HepG2 (cell line): Measurements from ENCODE around the gene PHLPP2. TPM values are rescaled to one million over a fixed set of nuclear protein-coding genes. Genes with fewer than 3 reads are reported as not detected.

Experiments
- DR1 ChIP-seq: sonication (generic); formaldehyde crosslinking; IDR thresholded peaks from 2 replicates; pipeline ENCODE4 v1.8.0; 2021; ENCODE audit warnings: mild to moderate bottlenecking, missing genetic modification reagents, inconsistent platforms
- IRF2 ChIP-seq: IDR thresholded peaks from 2 replicates; pipeline ENCODE4 v1.6.1; 2018; ENCODE audit warnings: missing genetic modification reagents, missing compliant biosample characterization
- ISL2 ChIP-seq: sonication (generic); formaldehyde crosslinking; IDR thresholded peaks from 2 replicates; pipeline ENCODE4 v1.5.0; 2020; ENCODE audit warnings: missing genetic modification reagents
- KLF12 ChIP-seq: sonication (generic); formaldehyde crosslinking; IDR thresholded peaks from 2 replicates; pipeline ENCODE4 v1.4.0; 2020; ENCODE audit warnings: missing genetic modification reagents, borderline replicate concordance
- MEF2D ChIP-seq: sonication (generic); formaldehyde crosslinking; IDR thresholded peaks from 2 replicates; pipeline ENCODE4 v1.5.1; 2020; ENCODE audit warnings: mild to moderate bottlenecking, missing genetic modification reagents
- MXD4 ChIP-seq: IDR thresholded peaks from 2 replicates; pipeline ENCODE4 v1.6.1; 2016; ENCODE audit warnings: mild to moderate bottlenecking, missing biosample characterization, missing genetic modification reagents
- NFIC ChIP-seq: IDR thresholded peaks from 2 replicates; pipeline ENCODE4 v1.6.1; 2012; ENCODE audit warnings: mild to moderate bottlenecking, low read length, inconsistent platforms
- NFKB2 ChIP-seq: sonication (generic); formaldehyde crosslinking; IDR thresholded peaks from 2 replicates; pipeline ENCODE4 v1.4.0; 2020; ENCODE audit warnings: missing genetic modification reagents, borderline replicate concordance
- RXRB ChIP-seq: IDR thresholded peaks from 2 replicates; pipeline ENCODE4 v1.6.1; 2016; ENCODE audit warnings: borderline replicate concordance, missing genetic modification reagents, missing compliant biosample characterization
- SOX13 ChIP-seq, 3 experiments: fragments of 450-650 bp in 1 of 3; sonication (generic) in 1 of 3; formaldehyde crosslinking in 1 of 3; IDR thresholded peaks in 2 of 3; conservative IDR thresholded peaks in 1 of 3; 2 replicates each; pipeline versions ENCODE4 v1.5.0 to v1.6.1; 2016 to 2020; ENCODE audit warnings: antibody characterized with exemption in 1 of 3, mild to moderate bottlenecking in 1 of 3, missing compliant biosample characterization in 1 of 3, missing genetic modification reagents in 1 of 3, moderate library complexity in 1 of 3
- SP4 ChIP-seq: sonication (generic); formaldehyde crosslinking; IDR thresholded peaks from 2 replicates; pipeline ENCODE4 v1.8.1; 2023; ENCODE audit warnings: mild to moderate bottlenecking, missing genetic modification reagents
- TP53 ChIP-seq: sonication (generic); formaldehyde crosslinking; conservative IDR thresholded peaks from 2 replicates; pipeline ENCODE4 v1.4.0; 2020; ENCODE audit warnings: missing genetic modification reagents
- YY1 ChIP-seq: IDR thresholded peaks from 2 replicates; pipeline ENCODE4 v1.6.1; 2011; ENCODE audit warnings: low read length, low read depth, moderate library complexity, mild to moderate bottlenecking; ENCODE audit not compliant: insufficient read depth, insufficient replicate concordance
- ZKSCAN8 ChIP-seq: IDR thresholded peaks from 2 replicates; pipeline ENCODE4 v1.6.1; 2016; ENCODE audit warnings: borderline replicate concordance, missing genetic modification reagents, missing compliant biosample characterization
- ZNF317 ChIP-seq: sonication (generic); formaldehyde crosslinking; IDR thresholded peaks from 2 replicates; pipeline ENCODE4 v1.5.0; 2020; ENCODE audit warnings: mild to moderate bottlenecking, missing genetic modification reagents
- ZNF350 ChIP-seq: sonication (generic); formaldehyde crosslinking; IDR thresholded peaks from 2 replicates; pipeline ENCODE4 v1.4.0; 2020; ENCODE audit warnings: mild to moderate bottlenecking, low read depth, missing genetic modification reagents, borderline replicate concordance
- ZNF713 ChIP-seq: sonication (generic); formaldehyde crosslinking; IDR thresholded peaks from 2 replicates; pipeline ENCODE4 v1.4.0; 2020; ENCODE audit warnings: mild to moderate bottlenecking, missing genetic modification reagents
- ZNF747 ChIP-seq: sonication (generic); formaldehyde crosslinking; IDR thresholded peaks from 2 replicates; pipeline ENCODE4 v1.8.1; 2023; ENCODE audit warnings: missing genetic modification reagents, mild to moderate bottlenecking, borderline replicate concordance
- ZNF841 ChIP-seq: sonication (generic); formaldehyde crosslinking; IDR thresholded peaks from 2 replicates; pipeline ENCODE4 v1.8.1; 2023; ENCODE audit warnings: missing genetic modification reagents, borderline replicate concordance
- polyA plus RNA-seq, 8 experiments: library from polyadenylated mRNA; depleted of rRNA in 3 of 8; stranded (reverse) in 7 of 8; unstranded in 1 of 8; fragments of >200 nt; fragmentation: Illumina TruSeq in 4 of 8; extraction: Trizol in 4 of 8; gene quantifications; 2 replicates each; pipeline versions ENCODE4 v1.2.1 to v1.2.3, GENCODE V29; 2011 to 2016; ENCODE audit warnings: low read depth in 4 of 8, missing spikeins in 1 of 8, mixed read lengths in 1 of 8; ENCODE audit not compliant: insufficient read depth in 1 of 8
- total RNA-seq, 5 experiments: library from RNA; depleted of rRNA; stranded (reverse); fragments of >200 nt; fragmentation: Illumina TruSeq; extraction: Trizol; gene quantifications; 2 replicates each; pipeline ENCODE4 v1.2.3, GENCODE V29; 2016; ENCODE audit warnings: low read depth in 1 of 5
- TF ChIP-seq, protein P1 (sequence below): sonication (generic); formaldehyde crosslinking; IDR thresholded peaks from 2 replicates; pipeline ENCODE4 v1.4.0; 2020; ENCODE audit warnings: missing genetic modification reagents
- TF ChIP-seq, protein P2 (sequence below): sonication (generic); formaldehyde crosslinking; IDR thresholded peaks from 2 replicates; pipeline ENCODE4 v1.4.0; 2020; ENCODE audit warnings: missing genetic modification reagents, borderline replicate concordance
- TF ChIP-seq, protein P3 (sequence below): sonication (generic); formaldehyde crosslinking; IDR thresholded peaks from 2 replicates; pipeline ENCODE4 v1.4.0; 2020; ENCODE audit warnings: missing genetic modification reagents
- TF ChIP-seq, protein P4 (sequence below): sonication (generic); formaldehyde crosslinking; IDR thresholded peaks from 2 replicates; pipeline ENCODE4 v1.5.0; 2020; ENCODE audit warnings: missing genetic modification reagents

The PHLPP2 gene
- total and polyA plus RNA-seq, 2 of the 13 experiments (the other 11 are each of a cell fraction or from before 2014, with no cell fraction given), result 8.9 TPM

- peak; percentile 54; the same call in 1 of the 2 replicates for TF ChIP-seq ISL2 (CRISPR knock-in tag)
- TF ChIP-seq RXRB (CRISPR knock-in tag), result peak; percentile 56; the same call in 1 of the 2 replicates
- TF ChIP-seq ZNF713 (CRISPR knock-in tag), result no peak
- TF ChIP-seq SOX13 (IDR thresholded peaks at IDR 0.05), result no peak
- peak in 1 of 2 experiments; percentile 43; a peak in 2 of 4 replicates for TF ChIP-seq SOX13 (CRISPR knock-in tag; conservative IDR thresholded peaks at IDR 0.05 in 1 of 2, IDR thresholded peaks at IDR 0.05 in 1 of 2)
- TF ChIP-seq DR1 (CRISPR knock-in tag), result no peak
- TF ChIP-seq, protein P1, sequence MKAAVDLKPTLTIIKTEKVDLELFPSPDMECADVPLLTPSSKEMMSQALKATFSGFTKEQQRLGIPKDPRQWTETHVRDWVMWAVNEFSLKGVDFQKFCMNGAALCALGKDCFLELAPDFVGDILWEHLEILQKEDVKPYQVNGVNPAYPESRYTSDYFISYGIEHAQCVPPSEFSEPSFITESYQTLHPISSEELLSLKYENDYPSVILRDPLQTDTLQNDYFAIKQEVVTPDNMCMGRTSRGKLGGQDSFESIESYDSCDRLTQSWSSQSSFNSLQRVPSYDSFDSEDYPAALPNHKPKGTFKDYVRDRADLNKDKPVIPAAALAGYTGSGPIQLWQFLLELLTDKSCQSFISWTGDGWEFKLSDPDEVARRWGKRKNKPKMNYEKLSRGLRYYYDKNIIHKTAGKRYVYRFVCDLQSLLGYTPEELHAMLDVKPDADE (CRISPR knock-in tag), result 0 out of 2 replicates have a peak, but pooled peaks have one; percentile 48
- TF ChIP-seq KLF12, result peak; percentile 53
- TF ChIP-seq TP53 (CRISPR knock-in tag), result 0 out of 2 replicates have a peak, but pooled peaks have one; percentile 31
- 0 out of 2 replicates have a peak, but pooled peaks have one; percentile 37 for TF ChIP-seq MEF2D (CRISPR knock-in tag)
- TF ChIP-seq, protein P2, sequence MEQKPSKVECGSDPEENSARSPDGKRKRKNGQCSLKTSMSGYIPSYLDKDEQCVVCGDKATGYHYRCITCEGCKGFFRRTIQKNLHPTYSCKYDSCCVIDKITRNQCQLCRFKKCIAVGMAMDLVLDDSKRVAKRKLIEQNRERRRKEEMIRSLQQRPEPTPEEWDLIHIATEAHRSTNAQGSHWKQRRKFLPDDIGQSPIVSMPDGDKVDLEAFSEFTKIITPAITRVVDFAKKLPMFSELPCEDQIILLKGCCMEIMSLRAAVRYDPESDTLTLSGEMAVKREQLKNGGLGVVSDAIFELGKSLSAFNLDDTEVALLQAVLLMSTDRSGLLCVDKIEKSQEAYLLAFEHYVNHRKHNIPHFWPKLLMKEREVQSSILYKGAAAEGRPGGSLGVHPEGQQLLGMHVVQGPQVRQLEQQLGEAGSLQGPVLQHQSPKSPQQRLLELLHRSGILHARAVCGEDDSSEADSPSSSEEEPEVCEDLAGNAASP (CRISPR knock-in tag), result 0 out of 2 replicates have a peak, but pooled peaks have one; percentile 18
- peak; percentile 83 for TF ChIP-seq ZNF350
- TF ChIP-seq SP4, result 0 out of 2 replicates have a peak, but pooled peaks have one; percentile 19
- TF ChIP-seq NFIC, result no peak
- peak; percentile 64; the same call in 1 of the 2 replicates for TF ChIP-seq IRF2
- TF ChIP-seq MXD4 (CRISPR knock-in tag), result peak; percentile 40; the same call in 1 of the 2 replicates
- TF ChIP-seq, protein P3, sequence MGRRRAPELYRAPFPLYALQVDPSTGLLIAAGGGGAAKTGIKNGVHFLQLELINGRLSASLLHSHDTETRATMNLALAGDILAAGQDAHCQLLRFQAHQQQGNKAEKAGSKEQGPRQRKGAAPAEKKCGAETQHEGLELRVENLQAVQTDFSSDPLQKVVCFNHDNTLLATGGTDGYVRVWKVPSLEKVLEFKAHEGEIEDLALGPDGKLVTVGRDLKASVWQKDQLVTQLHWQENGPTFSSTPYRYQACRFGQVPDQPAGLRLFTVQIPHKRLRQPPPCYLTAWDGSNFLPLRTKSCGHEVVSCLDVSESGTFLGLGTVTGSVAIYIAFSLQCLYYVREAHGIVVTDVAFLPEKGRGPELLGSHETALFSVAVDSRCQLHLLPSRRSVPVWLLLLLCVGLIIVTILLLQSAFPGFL (CRISPR knock-in tag), result no peak
- peak; percentile 94; the same call in 1 of the 2 replicates for TF ChIP-seq NFKB2
- no peak for TF ChIP-seq ZNF747
- no peak for TF ChIP-seq ZNF841 (CRISPR knock-in tag)
- TF ChIP-seq, protein P4, sequence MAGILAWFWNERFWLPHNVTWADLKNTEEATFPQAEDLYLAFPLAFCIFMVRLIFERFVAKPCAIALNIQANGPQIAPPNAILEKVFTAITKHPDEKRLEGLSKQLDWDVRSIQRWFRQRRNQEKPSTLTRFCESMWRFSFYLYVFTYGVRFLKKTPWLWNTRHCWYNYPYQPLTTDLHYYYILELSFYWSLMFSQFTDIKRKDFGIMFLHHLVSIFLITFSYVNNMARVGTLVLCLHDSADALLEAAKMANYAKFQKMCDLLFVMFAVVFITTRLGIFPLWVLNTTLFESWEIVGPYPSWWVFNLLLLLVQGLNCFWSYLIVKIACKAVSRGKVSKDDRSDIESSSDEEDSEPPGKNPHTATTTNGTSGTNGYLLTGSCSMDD (CRISPR knock-in tag), result no peak
- peak; percentile 46; the same call in 1 of the 2 replicates for TF ChIP-seq ZNF317
- peak; percentile 79 for TF ChIP-seq YY1
- peak; percentile 55; the same call in 1 of the 2 replicates for TF ChIP-seq ZKSCAN8 (CRISPR knock-in tag)
Measured at GRCh38 chr16:71610936-71611871, 113.3 kb downstream of the PHLPP2 start (continued).
